Measurements from ENCODE around the gene NMD3. TPM values are rescaled to one million over a fixed set of nuclear protein-coding genes. Genes with fewer than 3 reads are reported as not detected.
A peak's percentile ranks its signal among the peaks of the same experiment; 100 is the strongest.

NMD3 gene
- polyA plus RNA-seq, 3 donors, result 16.8 to 30.0 (median 20.7) TPM

GRCh38 chr3:161222662-161223061 is 1.6 kb downstream of the NMD3 start:
- Histone ChIP-seq H3K4me2 (replicated peaks; ENCODE audit: extremely low read depth, low read length, poor library complexity, severe bottlenecking) (peak overlapping the region; percentile 85), H3K27me3 (ENCODE audit: control insufficient read depth in 2 of 2, insufficient read depth in 2 of 2, low read length in 2 of 2) (no peaks in the 10 kb centered on the region), H2AFZ (ENCODE audit: insufficient read depth, low read depth, low read length, poor library complexity, severe bottlenecking) (no peak overlapping the region), H3K9ac (ENCODE audit: insufficient read depth, low read length, poor library complexity, severe bottlenecking) (no peak overlapping the region), H3K27ac (ENCODE audit: low read depth in 1 of 2, low read length in 2 of 2) (no peak overlapping the region), H3K36me3 (replicated peaks in 1 of 2; ENCODE audit: control insufficient read depth in 1 of 2, insufficient read depth in 2 of 2, low read length in 2 of 2) (peaks cover 17 to 32% of the 10 kb centered on the region in 2 donors), H3K79me2 (ENCODE audit: insufficient read depth, low read length) (peaks cover 46% of the 10 kb centered on the region), H3K4me1 (ENCODE audit: control insufficient read depth in 1 of 2, insufficient read depth in 2 of 2, low read length in 2 of 2) (peaks cover 12 to 20% of the 10 kb centered on the region in 2 donors), H3K4me3 (replicated peaks in 1 of 3; ENCODE audit: low read depth in 2 of 3, low read length in 3 of 3) (peak overlapping the region in 2 of 3 experiments; percentile 21 to 91), H4K20me1 (ENCODE audit: insufficient read depth, low read length) (peaks cover 22% of the 10 kb centered on the region), H3K9me3 (replicated peaks in 1 of 2; ENCODE audit: control insufficient read depth in 1 of 2, insufficient read depth in 1 of 2, low read length in 2 of 2) (no peaks in the 10 kb centered on the region)
- Mint-ChIP-seq H3K27ac (peak overlapping the region in 1 of 7 donors; percentile 25), H3K4me3 (peak overlapping the region; percentile 90 to 93), H3K27me3 (ENCODE audit: low read depth in 3 of 3) (no peaks in the 10 kb centered on the region), H3K4me1 (peaks cover 20% of the 10 kb centered on the region), H3K36me3 (peaks cover 19% of the 10 kb centered on the region in 2 donors), H3K9me3 (peaks cover 0 to 4% (median 0%) of the 10 kb centered on the region in 7 donors)
- intact Hi-C loops (cut with micrococcal nuclease), result no loop called here
- TF ChIP-seq CTCF (IDR thresholded peaks at IDR 0.05), result no peak
- no CpG with 5 or more reads among the region's 2 CpGs for WGBS (ENCODE audit: insufficient coverage)
- DNase-seq, result no peak

DNA sequence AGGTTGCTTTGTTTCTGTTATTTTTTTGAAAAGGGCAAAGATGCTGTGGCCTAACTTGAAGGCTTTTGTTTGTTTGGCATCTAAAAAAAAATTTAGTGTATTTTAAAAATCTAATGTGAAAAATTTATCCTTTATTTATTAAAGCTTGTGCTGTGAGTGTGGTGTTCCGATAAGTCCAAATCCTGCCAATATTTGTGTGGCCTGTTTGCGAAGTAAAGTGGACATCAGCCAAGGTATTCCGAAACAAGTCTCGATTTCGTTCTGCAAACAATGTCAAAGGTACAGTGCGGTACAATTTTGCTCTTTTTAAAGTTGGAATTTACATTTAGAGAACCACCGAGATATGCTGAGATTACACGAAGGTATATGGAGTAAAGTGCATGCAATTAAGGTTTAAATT is 3.7 kb downstream of the NMD3 start:
- no peak overlapping the region for H3K4me2 ChIP-seq (replicated peaks; ENCODE audit: extremely low read depth, low read length, poor library complexity, severe bottlenecking)

More for the DNA sequence above, 3.7 kb downstream of the NMD3 start:
- DNase-seq, result no peak
- no peak overlapping the region for H3K9ac ChIP-seq (ENCODE audit: insufficient read depth, low read length, poor library complexity, severe bottlenecking)
- WGBS (ENCODE audit: insufficient coverage), result 100% methylated on average over 8 of the region's 8 CpGs
- peaks cover 0 to 4% (median 0%) of the 10 kb centered on the region in 7 donors for H3K9me3 Mint-ChIP-seq
- peaks cover 22% of the 10 kb centered on the region for H4K20me1 ChIP-seq (ENCODE audit: insufficient read depth, low read length)
- H3K4me3 ChIP-seq (replicated peaks in 1 of 3; ENCODE audit: low read depth in 2 of 3, low read length in 3 of 3), result no peak overlapping the region
- no peak overlapping the region for H2AFZ ChIP-seq (ENCODE audit: insufficient read depth, low read depth, low read length, poor library complexity, severe bottlenecking)
- H3K27ac ChIP-seq (ENCODE audit: low read depth in 1 of 2, low read length in 2 of 2), result no peak overlapping the region
- H3K4me1 Mint-ChIP-seq, result peaks cover 20% of the 10 kb centered on the region
- peaks cover 46% of the 10 kb centered on the region for H3K79me2 ChIP-seq (ENCODE audit: insufficient read depth, low read length)
- H3K27ac Mint-ChIP-seq, result peak overlapping the region in 1 of 7 donors; percentile 30
- H3K9me3 ChIP-seq (replicated peaks in 1 of 2; ENCODE audit: control insufficient read depth in 1 of 2, insufficient read depth in 1 of 2, low read length in 2 of 2), result no peaks in the 10 kb centered on the region
- peaks cover 19% of the 10 kb centered on the region in 2 donors for H3K36me3 Mint-ChIP-seq
- H3K4me1 ChIP-seq (ENCODE audit: control insufficient read depth in 1 of 2, insufficient read depth in 2 of 2, low read length in 2 of 2), result peaks cover 12 to 20% of the 10 kb centered on the region in 2 donors
- peaks cover 32 to 53% of the 10 kb centered on the region in 2 donors for H3K36me3 ChIP-seq (replicated peaks in 1 of 2; ENCODE audit: control insufficient read depth in 1 of 2, insufficient read depth in 2 of 2, low read length in 2 of 2)
- H3K27me3 Mint-ChIP-seq (ENCODE audit: low read depth in 3 of 3), result no peaks in the 10 kb centered on the region
- H3K4me3 Mint-ChIP-seq, result no peak overlapping the region
- intact Hi-C loops (cut with micrococcal nuclease), result no loop called here
- no peak for TF ChIP-seq CTCF (IDR thresholded peaks at IDR 0.05)
- no peaks in the 10 kb centered on the region for H3K27me3 ChIP-seq (ENCODE audit: control insufficient read depth in 2 of 2, insufficient read depth in 2 of 2, low read length in 2 of 2)

Measured in CD14-positive monocyte (primary cell).